Suprapubic skin (tissue), 4 donors: Measurements from ENCODE around the gene WDR7. TPM values are rescaled to one million over a fixed set of nuclear protein-coding genes. Genes with fewer than 3 reads are reported as not detected.

Experiments used
- DNase-seq, 2 donors: peaks; one replicate each; pipeline ENCODE4 v3.0.0-alpha.2; 2019; ENCODE audit warnings: low spot score in 2 of 2
- H3K27ac ChIP-seq: fragments of 200-600 bp; sonication (generic); one replicate; pipeline ENCODE4 v1.5.1; 2019
- H3K27me3 ChIP-seq: fragments of 200-600 bp; sonication (generic); one replicate; pipeline ENCODE4 v1.5.1; 2019
- H3K36me3 ChIP-seq: fragments of 200-600 bp; sonication (generic); one replicate; pipeline ENCODE4 v1.5.1; 2019
- H3K4me1 ChIP-seq: fragments of 200-600 bp; sonication (generic); one replicate; pipeline ENCODE4 v1.5.1; 2019
- H3K4me3 ChIP-seq: fragments of 200-600 bp; sonication (generic); one replicate; pipeline ENCODE4 v1.5.1; 2019; ENCODE audit warnings: mild to moderate bottlenecking
- H3K9me3 ChIP-seq: fragments of 200-600 bp; sonication (generic); one replicate; pipeline ENCODE4 v1.5.1; 2019
- EP300 ChIP-seq: sonication (generic); formaldehyde crosslinking; IDR thresholded peaks from one replicate; pipeline ENCODE4 v1.6.1; 2017; ENCODE audit warnings: antibody characterized with exemption
- POLR2A ChIP-seq, 2 donors: fragments of 450-650 bp; IDR thresholded peaks; one replicate each; pipeline ENCODE4 v1.6.1; 2017; ENCODE audit warnings: antibody characterized with exemption in 2 of 2, mild to moderate bottlenecking in 2 of 2, moderate library complexity in 2 of 2
- POLR2AphosphoS5 ChIP-seq, 3 donors: sonication (generic); formaldehyde crosslinking; IDR thresholded peaks; one replicate each; pipeline ENCODE4 v1.6.1; 2017; ENCODE audit warnings: antibody characterized with exemption in 3 of 3
- WGBS: methylation state at CpG from one replicate; pipeline ENCODE4 v1.1.5; 2018; 5-methylcytosine and 5-hydroxymethylcytosine counted together
- total RNA-seq, 4 donors: library from RNA; depleted of rRNA; stranded (reverse); fragments of >200 nt; gene quantifications; one replicate each; pipeline ENCODE4 v1.1.0, GENCODE V29; 2016
- TF ChIP-seq, protein P1 (sequence below), 2 donors: fragments of 200-600 bp in 1 of 2; fragments of 450-650 bp in 1 of 2; sonication (generic) in 1 of 2; IDR thresholded peaks; one replicate each; pipeline ENCODE4 v1.5.1; 2016 to 2019; ENCODE audit warnings: antibody characterized with exemption in 2 of 2, mild to moderate bottlenecking in 1 of 2, moderate library complexity in 1 of 2

Gene WDR7
- total RNA-seq, 4 donors from 2014 or later = 14.4 to 29.2 (median 20.2) TPM

DNA sequence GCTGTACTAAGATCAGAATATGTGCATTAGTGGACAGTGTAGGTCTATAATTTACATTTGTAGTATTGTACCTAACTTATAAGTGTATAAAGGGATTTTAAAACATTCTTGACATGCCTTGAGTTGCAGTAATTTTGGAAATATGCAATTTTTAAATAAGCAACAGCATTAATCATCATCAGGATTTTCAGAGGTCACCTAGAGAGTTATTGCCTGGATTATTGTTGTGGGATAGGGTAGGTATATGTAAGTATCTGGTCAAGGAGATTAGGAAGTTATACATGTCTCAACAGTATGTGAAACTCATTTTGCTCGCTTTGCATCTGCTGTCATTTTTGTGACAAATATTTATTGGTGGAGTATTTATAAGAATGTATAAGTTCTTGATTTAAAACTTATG lies 184.2 kb downstream of the WDR7 start:
- WGBS = 80% methylated on average over 1 of the region's 1 CpG
- no peak for TF ChIP-seq POLR2A (IDR thresholded peaks at IDR 0.05)
- TF ChIP-seq, protein P1, sequence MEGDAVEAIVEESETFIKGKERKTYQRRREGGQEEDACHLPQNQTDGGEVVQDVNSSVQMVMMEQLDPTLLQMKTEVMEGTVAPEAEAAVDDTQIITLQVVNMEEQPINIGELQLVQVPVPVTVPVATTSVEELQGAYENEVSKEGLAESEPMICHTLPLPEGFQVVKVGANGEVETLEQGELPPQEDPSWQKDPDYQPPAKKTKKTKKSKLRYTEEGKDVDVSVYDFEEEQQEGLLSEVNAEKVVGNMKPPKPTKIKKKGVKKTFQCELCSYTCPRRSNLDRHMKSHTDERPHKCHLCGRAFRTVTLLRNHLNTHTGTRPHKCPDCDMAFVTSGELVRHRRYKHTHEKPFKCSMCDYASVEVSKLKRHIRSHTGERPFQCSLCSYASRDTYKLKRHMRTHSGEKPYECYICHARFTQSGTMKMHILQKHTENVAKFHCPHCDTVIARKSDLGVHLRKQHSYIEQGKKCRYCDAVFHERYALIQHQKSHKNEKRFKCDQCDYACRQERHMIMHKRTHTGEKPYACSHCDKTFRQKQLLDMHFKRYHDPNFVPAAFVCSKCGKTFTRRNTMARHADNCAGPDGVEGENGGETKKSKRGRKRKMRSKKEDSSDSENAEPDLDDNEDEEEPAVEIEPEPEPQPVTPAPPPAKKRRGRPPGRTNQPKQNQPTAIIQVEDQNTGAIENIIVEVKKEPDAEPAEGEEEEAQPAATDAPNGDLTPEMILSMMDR (IDR thresholded peaks at IDR 0.05) = no peak
- no peak for TF ChIP-seq POLR2AphosphoS5 (IDR thresholded peaks at IDR 0.05)
- no peak for TF ChIP-seq EP300

DNA sequence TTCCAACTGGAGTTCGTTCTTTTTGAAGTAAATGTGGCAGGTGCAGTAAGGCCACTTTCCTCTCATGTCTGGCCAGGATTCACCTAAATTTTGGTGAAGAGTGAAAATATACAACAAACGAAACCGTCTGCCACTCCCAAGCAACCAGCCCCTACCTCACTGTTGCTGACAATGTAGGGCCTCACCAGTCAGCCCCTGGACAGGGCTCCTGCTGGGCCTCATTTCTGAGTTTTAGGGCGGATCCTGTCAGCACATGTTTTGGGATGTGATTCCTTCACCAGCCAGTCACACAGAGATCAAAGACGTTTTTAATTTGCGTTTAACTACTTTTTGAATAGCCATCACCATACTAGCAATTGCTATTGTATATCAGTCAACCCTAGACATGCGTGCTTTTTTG lies 185.0 kb downstream of the WDR7 start:
- H3K9me3 ChIP-seq = no peaks in the 10 kb centered on the region
- no peak for DNase-seq
- H3K36me3 ChIP-seq = peaks cover 7% of the 10 kb centered on the region
- no peak overlapping the region for H3K4me3 ChIP-seq
- H3K27ac ChIP-seq = no peak overlapping the region
- TF ChIP-seq EP300 (no peak), POLR2A (IDR thresholded peaks at IDR 0.05) (no peak)
- no peaks in the 10 kb centered on the region for H3K4me1 ChIP-seq
- WGBS = 78% methylated on average over 7 of the region's 7 CpGs
- no peaks in the 10 kb centered on the region for H3K27me3 ChIP-seq

More for the DNA sequence above, 184.2 kb downstream of the WDR7 start:
- Histone ChIP-seq H3K4me3 (no peak overlapping the region), H3K27me3 (no peaks in the 10 kb centered on the region), H3K4me1 (no peaks in the 10 kb centered on the region), H3K27ac (no peak overlapping the region), H3K9me3 (no peaks in the 10 kb centered on the region), H3K36me3 (peaks cover 7% of the 10 kb centered on the region)
- no peak for DNase-seq

DNA sequence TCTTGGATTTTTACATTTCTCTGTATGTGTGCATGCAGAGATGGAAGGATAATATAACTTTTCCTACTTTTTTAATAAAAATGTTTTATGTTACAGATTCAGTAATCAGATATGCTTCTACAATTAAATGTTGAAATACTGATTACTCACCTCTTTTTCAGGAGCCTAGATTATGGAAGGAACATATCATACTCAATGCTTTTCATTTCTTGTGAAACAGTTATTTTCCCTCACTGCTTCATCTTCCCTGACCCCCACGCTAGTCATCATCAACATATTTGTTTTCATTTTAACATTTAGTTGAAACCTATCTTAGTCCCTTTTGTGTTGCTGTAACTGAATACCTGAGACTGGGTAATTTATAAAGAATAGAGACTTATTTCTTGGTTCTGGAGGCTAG lies 190.7 kb downstream of the WDR7 start:
- no peaks in the 10 kb centered on the region for H3K4me1 ChIP-seq
- no peaks in the 10 kb centered on the region for H3K9me3 ChIP-seq
- no peak overlapping the region for H3K27ac ChIP-seq
- H3K36me3 ChIP-seq = no peaks in the 10 kb centered on the region
- H3K4me3 ChIP-seq = no peak overlapping the region
- H3K27me3 ChIP-seq = no peaks in the 10 kb centered on the region
- DNase-seq = no peak
- WGBS = 100% methylated on average over 1 of the region's 1 CpG
- TF ChIP-seq EP300 (no peak), POLR2AphosphoS5 (IDR thresholded peaks at IDR 0.05) (no peak), POLR2A (IDR thresholded peaks at IDR 0.05) (no peak)
- TF ChIP-seq, protein P1 (IDR thresholded peaks at IDR 0.05) = no peak

DNA sequence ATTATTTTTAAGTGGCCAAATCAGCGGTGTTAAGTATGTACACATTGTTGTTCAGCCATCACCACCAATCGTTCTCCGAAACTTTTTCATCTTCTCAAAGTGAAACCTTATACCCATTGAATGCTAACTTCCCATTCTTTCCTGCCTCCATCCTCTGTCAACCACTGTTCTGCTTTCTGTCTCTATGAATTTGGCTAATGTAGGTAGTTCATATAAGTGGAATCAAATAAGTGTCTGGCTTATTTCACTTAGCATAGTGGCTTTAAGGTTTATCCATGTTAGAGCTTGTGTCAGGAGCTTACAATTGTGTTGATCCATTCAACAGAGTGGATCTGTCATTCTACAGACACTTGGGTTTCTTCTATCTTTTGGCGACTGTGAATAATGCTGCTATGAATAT lies 192.1 kb downstream of the WDR7 start:
- Histone ChIP-seq H3K4me1 (no peaks in the 10 kb centered on the region), H3K36me3 (no peaks in the 10 kb centered on the region), H3K9me3 (no peaks in the 10 kb centered on the region), H3K4me3 (no peak overlapping the region), H3K27ac (no peak overlapping the region), H3K27me3 (no peaks in the 10 kb centered on the region)
- TF ChIP-seq EP300 (no peak), POLR2AphosphoS5 (IDR thresholded peaks at IDR 0.05) (no peak), POLR2A (IDR thresholded peaks at IDR 0.05) (no peak)
- TF ChIP-seq, protein P1 (IDR thresholded peaks at IDR 0.05) = no peak
- DNase-seq = no peak
- WGBS = 96% methylated on average over 4 of the region's 4 CpGs

GRCh38 chr18:56844556-56844955 lies 193.4 kb downstream of the WDR7 start:
- no peak for TF ChIP-seq EP300
- TF ChIP-seq POLR2A (IDR thresholded peaks at IDR 0.05) = no peak
- TF ChIP-seq POLR2AphosphoS5 (IDR thresholded peaks at IDR 0.05) = no peak
- TF ChIP-seq, protein P1 (IDR thresholded peaks at IDR 0.05) = no peak
- WGBS = 98% methylated on average over 1 of the region's 1 CpG
- no peak overlapping the region for H3K27ac ChIP-seq

DNA sequence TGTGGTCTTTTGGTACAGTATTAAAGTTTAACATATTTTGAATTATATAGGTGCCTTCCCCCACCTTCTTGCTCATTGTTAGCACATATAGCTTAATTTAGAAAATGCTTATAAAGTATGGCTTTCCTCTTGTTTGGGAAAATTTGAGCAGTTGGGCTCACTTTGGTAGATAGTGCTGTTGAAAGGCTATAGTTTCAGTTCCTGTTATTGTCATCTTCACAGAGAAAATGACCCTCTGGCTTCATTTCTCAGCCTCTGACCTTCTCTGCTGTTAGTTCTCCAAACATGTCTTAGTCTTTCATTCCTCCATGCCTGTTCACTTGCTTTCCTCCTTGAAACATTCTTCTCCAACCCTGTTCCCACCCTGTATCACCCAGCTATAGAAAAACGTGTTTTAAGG lies 200.6 kb downstream of the WDR7 start:
- Histone ChIP-seq H3K36me3 (peaks cover 3% of the 10 kb centered on the region), H3K4me3 (no peak overlapping the region), H3K27me3 (no peaks in the 10 kb centered on the region), H3K27ac (no peak overlapping the region), H3K4me1 (no peaks in the 10 kb centered on the region), H3K9me3 (no peaks in the 10 kb centered on the region)
- no peak for TF ChIP-seq POLR2AphosphoS5 (IDR thresholded peaks at IDR 0.05)
- TF ChIP-seq, protein P1 (IDR thresholded peaks at IDR 0.05) = no peak
- TF ChIP-seq POLR2A (IDR thresholded peaks at IDR 0.05) = no peak
- TF ChIP-seq EP300 = no peak
- 45% methylated on average over 1 of the region's 1 CpG for WGBS
- DNase-seq = no peak

More at GRCh38 chr18:56844556-56844955, 193.4 kb downstream of the WDR7 start:
- H3K4me3 ChIP-seq = no peak overlapping the region
- H3K36me3 ChIP-seq = no peaks in the 10 kb centered on the region
- no peaks in the 10 kb centered on the region for H3K27me3 ChIP-seq
- no peak for DNase-seq
- no peaks in the 10 kb centered on the region for H3K9me3 ChIP-seq
- H3K4me1 ChIP-seq = no peaks in the 10 kb centered on the region
